Panc1 (cell line): ENCODE measurements around the gene KRTAP4-16. TPM values are rescaled to one million over a fixed set of nuclear protein-coding genes. Genes with fewer than 3 reads are reported as not detected.

ENCODE experiments used
- ATAC-seq: fragments of 200-7000 bp; cut with Tn5 transposase; 2 replicates; pipeline ENCODE4 v1.9.1; 2020; ENCODE audit warnings: mild to moderate bottlenecking, moderate library complexity
- BruUV-seq: library from RNA; stranded (reverse); fragments of 400-500 nt; replicated peaks from 2 replicates; lab custom pipeline; 2021; lab: Mats Ljungman, UMichigan
- CTCF ChIA-PET: fragments of 300-600 bp; sonication (Branson Sonifier 250); formaldehyde crosslinking; loops from one replicate; lab custom pipeline; 2022; ENCODE audit warnings: antibody characterized with exemption; lab: Charles Lee
- POLR2A ChIA-PET: fragments of 300-600 bp; sonication (Branson Sonifier 250); formaldehyde crosslinking; loops from one replicate; lab custom pipeline; 2022; ENCODE audit warnings: antibody characterized with exemption; lab: Charles Lee
- DNase-seq: peaks from one replicate; pipeline ENCODE4 v3.0.0-alpha.2; 2010; ENCODE audit warnings: low read depth, low spot score
- H3K27ac ChIP-seq: 2 replicates; pipeline ENCODE4 v1.5.1; 2011; ENCODE audit warnings: mild to moderate bottlenecking, low read length, inconsistent platforms
- H3K27me3 ChIP-seq: fragments of 200-500 bp; sonication (Bioruptor generic); 2 replicates; pipeline ENCODE4 v1.6.0; 2014; ENCODE audit warnings: low read length, inconsistent platforms; ENCODE audit not compliant: control insufficient read depth, insufficient read depth
- H3K36me3 ChIP-seq: fragments of 200-500 bp; sonication (Bioruptor generic); 2 replicates; pipeline ENCODE4 v1.5.1; 2014; ENCODE audit warnings: inconsistent platforms, mild to moderate bottlenecking, low read length, moderate library complexity; ENCODE audit not compliant: control insufficient read depth, insufficient read depth
- H3K4me1 ChIP-seq: 2 replicates; pipeline ENCODE4 v1.5.1; 2011; ENCODE audit warnings: inconsistent platforms, mild to moderate bottlenecking, low read length, moderate library complexity; ENCODE audit not compliant: control insufficient read depth, insufficient read depth
- H3K4me3 ChIP-seq, 2 experiments: 2 replicates each; pipeline ENCODE4 v1.5.1; 2011 to 2012; ENCODE audit warnings: low read depth in 2 of 2, low read length in 2 of 2, mild to moderate bottlenecking in 2 of 2, inconsistent platforms in 1 of 2, moderate library complexity in 1 of 2
- H3K9me3 ChIP-seq: fragments of 200-500 bp; sonication (Bioruptor generic); 2 replicates; pipeline ENCODE4 v1.5.1; 2014; ENCODE audit warnings: low read depth, mild to moderate bottlenecking, inconsistent platforms, low read length, moderate library complexity; ENCODE audit not compliant: control insufficient read depth, insufficient read depth
- CTCF ChIP-seq: fragments of 450-650 bp; IDR thresholded peaks from 2 replicates; pipeline ENCODE4 v1.5.1; 2017; ENCODE audit warnings: mild to moderate bottlenecking
- POLR2AphosphoS5 ChIP-seq: IDR thresholded peaks from 2 replicates; pipeline ENCODE4 v1.6.1; 2012; ENCODE audit warnings: mild to moderate bottlenecking, low read depth, low read length, moderate library complexity
- REST ChIP-seq, 2 experiments: IDR thresholded peaks; 2 replicates each; pipeline ENCODE4 v1.6.1; 2011 to 2012; ENCODE audit warnings: low read depth in 2 of 2, control low read depth in 1 of 2, low read length in 1 of 2, mild to moderate bottlenecking in 1 of 2, moderate library complexity in 1 of 2; ENCODE audit not compliant: insufficient read depth in 1 of 2
- SIN3A ChIP-seq: IDR thresholded peaks from 2 replicates; pipeline ENCODE4 v1.6.1; 2012; ENCODE audit warnings: low read depth, mild to moderate bottlenecking, low read length, moderate library complexity, borderline replicate concordance; ENCODE audit not compliant: insufficient read depth
- TCF7L2 ChIP-seq: IDR thresholded peaks from 2 replicates; pipeline ENCODE4 v1.6.1; 2011; ENCODE audit warnings: mild to moderate bottlenecking, low read depth, low read length, inconsistent platforms
- in situ Hi-C: cut with HindIII; loops from 2 replicates; pipeline ENCODE4 v1.10.0; 2016; ENCODE audit warnings: low sequenced_read_pairs, low pct_unique_long_range_greater_than_20kb
- intact Hi-C: fragments of 100-400 bp; cut with micrococcal nuclease; formaldehyde crosslinking; loops from one replicate; pipeline ENCODE4 v1.10.0; 2022; ENCODE audit not compliant: unreplicated experiment
- total RNA-seq: library from RNA; stranded (reverse); gene quantifications from one replicate; pipeline ENCODE4 v1.2.1, GENCODE V29; 2021; ENCODE audit not compliant: unreplicated experiment

The KRTAP4-16 gene
- total RNA-seq, 1 experiment from 2014 or later, result not detected

- TF ChIP-seq SIN3A (no peak), POLR2AphosphoS5 (no peak), REST (IDR thresholded peaks at IDR 0.05; ENCODE audit: insufficient read depth in 1 of 2, low read depth in 2 of 2, low read length in 1 of 2) (no peak), TCF7L2 (no peak), CTCF (no peak)
- CTCF ChIA-PET, result no interaction called here
- in situ Hi-C loops (no loop called here), intact Hi-C loops (no loop called here)
- DNase-seq, result no peak
- no peaks in the 10 kb centered on the region for H3K27me3 ChIP-seq
- H3K4me3 ChIP-seq, result no peak overlapping the region
- POLR2A ChIA-PET, result interaction anchor here (0.7 kb wide), 1 partner anchor 42 kb away, joined by 3 read pairs; the partner anchor contains the start of gene KRTAP4-6
- no TSS peak for BruUV-seq
- H3K4me1 ChIP-seq, result no peaks in the 10 kb centered on the region
- no peaks in the 10 kb centered on the region for H3K36me3 ChIP-seq
- ATAC-seq, result no peak
- H3K9me3 ChIP-seq, result no peaks in the 10 kb centered on the region
- no peak overlapping the region for H3K27ac ChIP-seq
Observed at GRCh38 chr17:41098481-41098880, 3.5 kb downstream of the KRTAP4-16 start.

GRCh38 chr17:41098042-41098441, 4.0 kb downstream of the KRTAP4-16 start, which contains the start of gene KRTAP4-8:
TSS of gene KRTAP4-8 (minus strand) at chr17:41098142. CDS start at chr17:41098084, 58 bp downstream.
- no peak for TF ChIP-seq SIN3A
- TF ChIP-seq CTCF, result no peak
- TF ChIP-seq POLR2AphosphoS5, result no peak
- TF ChIP-seq TCF7L2, result no peak
- no peak for TF ChIP-seq REST (IDR thresholded peaks at IDR 0.05; ENCODE audit: insufficient read depth in 1 of 2, low read depth in 2 of 2, low read length in 1 of 2)
- H3K9me3 ChIP-seq, result no peaks in the 10 kb centered on the region
- no peak within 1 kb of the TSS for H3K27ac ChIP-seq
- BruUV-seq, result no TSS peak
- no peak within 1 kb of the TSS for H3K4me3 ChIP-seq
- intact Hi-C loops, result no loop called here
- ChIA-PET CTCF (no interaction called here), POLR2A (no interaction called here)
- ATAC-seq (no peak), DNase-seq (no peak)
- in situ Hi-C loops, result no loop called here
- no peaks in the 10 kb centered on the region for H3K27me3 ChIP-seq
- H3K36me3 ChIP-seq, result no peaks in the 10 kb centered on the region
- no peaks in the 10 kb centered on the region for H3K4me1 ChIP-seq
